DMS 273 (cell line): ENCODE measurements around the gene APP.
"Not testable (repeated sequence)": the region's sequence is repeated elsewhere in the genome, so short reads cannot be mapped to it uniquely, and the experiment has no call there.

Experiments used
- DNase-seq: peaks from one replicate; lab custom pipeline; 2025; ENCODE audit not compliant: unreplicated experiment; lab: John Stamatoyannopoulos, UW

APP gene

DNA sequence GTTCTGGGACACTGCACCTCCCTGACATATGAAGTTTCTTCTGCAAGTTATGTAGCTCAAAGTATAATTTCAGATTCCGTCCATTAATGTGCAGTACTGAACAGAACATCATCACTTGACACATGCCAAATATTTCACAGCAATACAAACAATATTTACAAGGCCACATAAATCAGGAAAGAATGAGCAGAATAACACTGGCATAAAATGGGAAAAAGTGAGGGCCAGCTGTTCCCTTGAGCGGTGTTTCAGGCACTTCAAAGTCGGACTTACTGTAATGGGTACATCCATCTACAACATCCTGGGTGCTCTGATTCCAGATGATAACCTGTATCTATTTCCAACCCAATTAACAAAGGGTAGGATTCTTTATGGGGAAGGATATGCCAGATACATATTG lies 217.4 kb downstream of the APP start:
- no peak for DNase-seq

DNA sequence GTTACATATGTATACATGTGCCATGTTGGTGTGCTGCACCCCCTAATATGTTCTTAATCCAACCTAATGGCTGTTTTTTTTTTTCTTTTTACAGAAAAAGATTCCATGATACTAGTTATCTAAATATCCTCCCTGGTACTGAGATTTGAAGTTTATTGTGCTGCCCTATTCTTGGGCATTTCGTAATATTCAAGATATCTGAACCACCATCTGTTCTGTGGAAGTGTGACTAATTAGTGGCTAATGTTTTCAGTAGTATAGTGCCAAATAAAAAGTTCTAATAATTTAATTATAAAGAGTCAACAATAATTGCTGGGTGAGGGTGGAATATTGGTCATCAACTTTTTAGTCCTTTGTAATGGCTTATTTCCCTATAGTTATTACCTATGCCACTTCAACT lies 218.3 kb downstream of the APP start:
- DNase-seq, result no peak

- no peak for DNase-seq
Observed at GRCh38 chr21:25949701-25950100, 220.9 kb downstream of the APP start.

- peak; percentile 5 for DNase-seq
Observed at GRCh38 chr21:25944672-25945213, 225.8 kb downstream of the APP start.

GRCh38 chr21:25944082-25944481 lies 226.5 kb downstream of the APP start:
- DNase-seq, result no peak

DNA sequence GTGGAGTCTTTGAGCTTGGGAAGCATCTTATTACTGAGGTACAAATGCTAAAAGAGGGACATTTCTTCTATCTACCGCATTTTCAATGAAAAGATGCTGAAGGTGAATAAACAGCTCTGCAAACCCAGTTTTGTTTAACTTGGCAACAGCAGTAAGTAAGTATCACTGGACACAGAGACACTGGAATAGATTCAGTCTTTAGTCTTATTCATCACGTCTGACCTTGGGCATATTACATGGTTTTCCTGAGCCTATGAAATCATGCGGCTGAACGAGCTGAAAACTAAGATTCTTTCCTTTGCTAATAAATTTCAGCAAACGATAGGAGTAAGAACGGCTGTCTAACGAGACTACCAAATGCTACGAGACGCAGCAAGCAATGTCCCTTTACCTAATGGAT lies 228.4 kb downstream of the APP start:
- DNase-seq, result no peak

DNA sequence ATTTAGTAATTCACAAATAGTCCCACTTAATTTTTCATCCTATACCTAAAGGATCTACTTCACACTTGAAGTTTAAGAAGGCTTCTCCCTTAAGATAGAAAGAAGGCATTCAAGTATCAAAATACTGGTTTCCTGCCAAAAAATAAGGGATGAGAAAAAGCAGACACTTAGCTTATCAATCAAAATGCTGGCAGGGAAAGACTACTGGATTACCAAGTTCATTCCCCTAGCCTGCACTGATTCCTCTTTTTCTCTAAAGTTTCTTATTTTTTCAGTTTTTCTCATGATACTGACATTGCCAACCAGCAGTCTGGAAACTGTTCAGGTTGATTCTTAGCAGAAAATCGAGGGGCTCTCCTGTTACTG lies 231.2 kb downstream of the APP start:
- no peak for DNase-seq

DNA sequence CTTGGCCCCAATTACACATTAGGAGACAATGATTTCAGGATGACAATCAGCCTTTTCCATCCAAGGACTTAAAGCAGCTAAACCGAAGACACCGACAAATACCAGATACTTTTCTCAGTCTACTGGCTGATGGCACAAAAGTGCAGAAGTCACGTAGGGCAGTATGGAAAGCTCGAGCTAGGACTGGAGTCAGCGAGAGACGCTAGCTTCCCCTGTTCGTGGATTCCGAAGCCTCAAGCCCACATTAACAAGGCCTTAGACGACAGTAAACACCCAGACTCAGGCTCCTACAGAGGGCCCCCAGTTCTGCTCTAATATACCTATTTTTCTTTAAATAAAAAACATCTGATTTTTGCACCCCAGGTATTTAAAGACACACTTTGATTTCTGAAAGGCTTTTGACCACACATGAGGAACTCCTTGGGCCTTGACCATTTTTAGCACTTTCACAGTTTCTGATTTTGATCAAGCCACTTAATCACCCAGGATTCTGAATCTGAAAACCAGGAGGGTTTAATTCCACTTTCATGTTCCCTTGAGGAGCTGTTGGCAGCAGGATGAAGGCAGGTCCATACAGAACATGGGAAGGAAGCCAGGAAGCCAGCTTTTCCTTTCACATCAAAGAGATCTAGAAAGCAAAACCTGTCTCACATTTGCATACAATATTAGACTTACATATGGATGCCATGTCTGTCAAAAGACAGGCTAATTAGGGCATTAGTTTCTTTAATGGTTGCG lies 231.7 kb downstream of the APP start:
- peak; percentile 65 for DNase-seq

DNA sequence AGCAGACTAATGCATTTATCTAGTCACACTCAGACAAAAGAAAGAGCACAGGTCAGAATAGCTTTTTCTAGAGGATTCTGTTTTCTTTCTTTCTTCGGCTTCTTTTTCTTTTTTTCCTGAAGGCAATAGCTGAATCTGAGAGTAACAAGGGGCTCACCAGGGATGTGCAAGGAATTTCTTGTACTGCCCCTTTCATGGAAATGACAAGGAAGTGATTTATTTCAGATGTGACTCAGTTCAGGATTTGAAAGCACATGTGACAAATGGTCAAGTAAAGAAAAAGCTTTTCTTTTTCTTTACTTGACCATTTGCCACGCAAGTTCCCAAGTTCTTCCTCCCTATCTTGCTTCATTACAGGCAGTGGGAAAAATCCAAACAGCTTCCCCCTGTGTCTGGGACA lies 233.8 kb downstream of the APP start:
- no peak for DNase-seq

GRCh38 chr21:25934771-25935224 lies 235.8 kb downstream of the APP start:
- no peak for DNase-seq

DNA sequence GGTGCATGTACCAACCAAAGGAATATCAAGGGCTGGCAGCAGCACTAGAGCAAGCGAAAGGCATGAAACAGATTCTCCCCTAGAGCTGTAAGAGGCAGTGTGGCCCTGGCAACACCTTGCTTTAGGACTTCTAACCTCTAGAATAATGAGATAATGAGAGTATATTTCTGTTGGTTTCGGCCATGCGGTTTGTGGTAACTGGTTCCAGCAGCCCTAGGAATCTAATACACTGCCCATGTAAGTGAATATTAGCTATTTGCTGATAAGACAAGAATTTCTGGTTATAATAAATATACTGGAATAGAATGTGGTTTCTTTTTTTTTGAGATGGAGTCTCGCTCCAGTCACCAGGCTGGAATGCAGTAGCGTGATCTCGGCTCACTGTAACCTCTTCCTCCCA lies 236.4 kb downstream of the APP start:
- no peak for DNase-seq

DNA sequence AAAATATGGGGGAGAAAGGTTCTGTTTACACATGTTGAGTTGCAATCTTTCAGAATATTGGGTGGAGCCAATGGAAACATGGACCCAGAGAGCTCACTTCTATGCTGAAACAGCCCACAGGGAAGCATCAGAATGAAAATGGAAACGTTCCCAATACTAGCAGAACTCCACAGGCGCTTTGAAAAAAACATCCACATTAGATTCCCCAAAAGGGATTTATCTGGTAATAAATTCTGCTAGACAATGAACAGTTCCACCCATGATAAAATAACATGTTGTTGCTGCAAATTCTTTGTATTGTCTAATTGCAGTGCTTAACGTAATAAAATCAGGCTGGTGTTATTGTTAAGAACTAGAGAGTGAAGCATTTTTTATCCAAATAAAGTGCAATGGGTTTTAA lies 238.8 kb downstream of the APP start:
- no peak for DNase-seq

DNA sequence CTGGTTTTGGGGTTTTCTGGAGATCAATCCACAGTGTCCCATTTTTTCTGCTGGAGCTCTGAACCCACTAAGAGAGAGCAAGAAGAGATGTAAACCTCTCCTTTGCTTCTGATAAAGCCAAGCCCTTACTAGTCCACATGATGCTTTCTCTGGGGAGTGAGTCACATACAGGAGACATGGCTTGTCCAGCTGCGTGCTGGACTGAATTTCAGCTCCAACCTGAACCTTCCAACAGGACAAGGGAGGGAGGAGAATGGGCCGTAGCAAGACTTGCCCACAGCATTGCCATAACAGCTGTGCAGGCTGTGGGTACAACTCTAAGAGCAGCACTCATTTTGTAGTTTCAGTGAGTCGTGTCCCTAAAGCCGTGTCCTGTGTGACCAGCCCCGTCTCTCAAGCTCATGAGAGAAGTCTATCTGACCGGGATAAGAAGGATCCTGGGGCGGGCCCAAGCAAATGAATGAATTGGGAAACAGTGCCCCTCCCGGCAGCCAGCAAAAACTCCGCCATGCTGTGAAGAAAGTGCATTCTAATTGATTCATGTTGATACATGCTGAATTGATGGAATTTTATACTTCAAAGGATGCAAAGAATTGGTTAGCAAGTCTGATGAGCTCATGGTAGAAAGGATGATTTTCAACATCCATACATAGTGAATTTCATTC lies 240.6 kb downstream of the APP start:
- no peak for DNase-seq

- no peak for DNase-seq
Observed at GRCh38 chr21:25927195-25927880, 243.2 kb downstream of the APP start.

DNA sequence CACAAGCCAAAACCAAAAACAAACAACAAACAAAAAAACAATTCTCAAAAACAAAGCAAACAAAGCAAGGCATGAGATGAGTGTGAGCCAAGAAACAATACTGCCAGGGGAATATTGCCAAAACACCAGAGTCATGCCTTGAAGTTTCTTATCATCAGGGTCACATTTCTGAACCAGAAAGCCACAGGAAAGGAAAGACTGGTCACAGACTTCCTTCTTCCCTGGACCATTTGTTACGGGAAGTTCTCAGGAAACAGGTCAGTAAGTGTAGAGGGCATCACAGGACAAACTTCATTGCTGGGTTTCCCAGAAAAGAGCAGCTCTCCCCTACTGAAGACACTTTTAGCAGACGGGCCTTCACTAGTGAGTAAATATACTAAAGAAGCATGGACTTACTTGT lies 244.6 kb downstream of the APP start:
- no peak for DNase-seq

DNA sequence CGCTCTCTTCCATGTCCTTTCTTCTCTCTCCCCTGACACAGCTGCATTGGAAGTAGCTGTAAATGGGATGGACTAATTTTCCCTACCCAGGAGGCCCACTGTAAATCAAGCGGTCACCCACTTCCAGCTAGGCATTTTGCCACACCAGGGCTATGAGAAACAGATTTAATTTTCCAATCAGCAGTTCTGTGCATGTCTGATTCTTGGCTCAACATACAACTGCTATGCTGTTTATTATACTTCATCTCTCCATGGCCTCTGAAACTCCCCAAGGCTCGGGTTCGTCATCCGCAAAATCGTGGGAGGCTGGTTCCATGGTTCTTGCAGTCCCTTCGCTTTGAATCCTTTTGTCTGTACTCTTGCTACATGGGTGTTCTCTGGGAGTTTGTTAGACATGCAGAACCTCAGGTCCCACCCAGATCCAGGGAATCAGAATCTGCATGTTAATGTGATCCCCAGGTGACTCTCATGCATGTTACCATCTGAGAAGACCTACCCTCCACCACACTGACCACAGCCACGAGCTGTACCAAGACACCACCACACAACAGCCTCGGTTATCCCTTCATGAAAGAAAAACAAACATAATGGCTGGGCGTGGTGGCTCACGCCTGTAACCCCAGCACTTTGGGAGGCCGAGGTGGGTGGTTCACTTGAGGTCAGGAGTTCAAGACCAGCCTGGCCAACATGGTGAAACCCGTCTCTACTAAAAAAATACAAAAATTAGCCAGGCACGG lies 245.3 kb downstream of the APP start:
- no peak for DNase-seq

DNA sequence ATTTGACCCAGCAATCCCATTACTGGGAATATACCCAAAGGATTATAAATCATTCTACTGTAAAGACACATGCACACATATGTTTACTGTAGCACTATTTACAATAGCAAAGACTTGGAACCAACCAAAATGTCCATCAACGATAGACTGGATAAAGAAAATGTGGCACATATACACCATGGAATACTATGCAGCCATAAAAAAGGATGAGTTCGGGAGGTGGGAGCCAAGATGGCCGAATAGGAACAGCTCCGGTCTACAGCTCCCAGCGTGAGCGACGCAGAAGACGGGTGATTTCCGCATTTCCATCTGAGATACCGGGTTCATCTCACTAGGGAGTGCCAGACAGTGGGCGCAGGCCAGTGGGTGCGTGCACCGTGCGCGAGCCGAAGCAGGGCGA lies 252.4 kb downstream of the APP start:
- DNase-seq, result not testable (repeated sequence)

GRCh38 chr21:25916226-25916625 lies 254.3 kb downstream of the APP start:
- no peak for DNase-seq

DNA sequence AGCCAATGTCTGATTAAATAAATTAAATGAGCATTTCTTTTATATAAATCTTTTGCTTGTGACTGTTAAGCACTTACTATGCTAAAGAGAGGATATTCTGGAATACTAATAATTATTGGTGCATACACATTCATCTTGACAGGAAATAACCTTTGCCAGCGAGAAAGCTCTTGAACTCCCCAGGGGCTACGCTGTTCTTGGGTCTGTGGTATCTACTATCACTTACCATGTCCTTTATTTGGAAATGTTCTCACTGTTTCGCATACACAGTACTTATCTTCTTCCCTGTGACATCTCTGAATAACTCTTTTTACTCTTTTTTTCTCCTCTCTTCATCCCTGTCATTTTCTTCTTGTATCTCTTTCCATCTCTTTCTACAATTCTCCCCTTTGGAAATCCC lies 257.1 kb downstream of the APP start:
- DNase-seq, result no peak

GRCh38 chr21:25912402-25912746 lies 258.2 kb downstream of the APP start:
- no peak for DNase-seq

DNA sequence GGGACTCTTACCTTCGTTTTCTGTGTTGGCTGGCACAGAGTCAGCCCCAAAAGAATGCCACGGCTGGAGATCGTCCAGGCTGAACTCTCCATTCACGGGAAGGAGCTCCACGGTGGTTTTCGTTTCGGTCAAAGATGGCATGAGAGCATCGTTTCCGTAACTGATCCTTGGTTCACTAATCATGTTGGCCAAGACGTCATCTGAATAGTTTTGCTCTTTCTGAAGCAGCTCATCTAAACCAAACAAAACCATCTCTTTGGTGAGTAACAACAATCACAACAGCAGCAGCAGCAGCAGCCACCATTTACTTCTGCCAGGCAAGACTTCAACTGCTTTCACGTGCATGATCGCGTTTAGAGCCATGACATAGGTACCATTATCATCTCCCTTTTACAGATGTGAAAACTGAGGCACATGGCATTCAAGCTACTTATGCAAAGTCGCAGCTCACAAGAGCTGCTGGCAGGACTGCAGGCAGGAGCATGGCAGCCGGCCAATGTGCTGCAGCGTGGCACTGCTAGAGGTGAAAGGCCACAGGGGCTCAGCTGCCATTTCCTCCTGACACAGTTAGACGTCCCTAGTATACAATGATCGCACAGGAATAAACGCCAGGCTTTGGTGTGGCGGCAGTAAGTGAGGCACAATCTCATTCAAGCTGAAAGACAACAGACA lies 258.7 kb downstream of the APP start:
- no peak for DNase-seq
